Right lobe of liver (tissue), 6 donors: ENCODE data around the gene OBSCN. TPM values are rescaled to one million over a fixed set of nuclear protein-coding genes. Genes with fewer than 3 reads are reported as not detected.

ENCODE experiments used
- ATAC-seq, 4 donors: fragments of 200-7000 bp; cut with Tn5 transposase; one replicate each; pipeline ENCODE4 v1.9.1; 2020; ENCODE audit warnings: mild to moderate bottlenecking in 4 of 4, moderate library complexity in 4 of 4
- DNase-seq, 3 donors: peaks; one replicate each; pipeline ENCODE4 v3.0.0-alpha.2; 2020
- H3K27ac ChIP-seq, 3 donors: fragments of 200-600 bp; one replicate each; pipeline ENCODE4 v1.8.0; 2022
- H3K27me3 ChIP-seq, 2 donors: fragments of 200-600 bp; one replicate each; pipeline ENCODE4 v1.8.0; 2022
- H3K36me3 ChIP-seq, 4 donors: fragments of 200-600 bp; sonication (generic) in 1 of 4; one replicate each; pipeline versions ENCODE4 v1.5.1 to v1.8.0; 2017 to 2022; ENCODE audit warnings: control low read depth in 1 of 4
- H3K4me1 ChIP-seq, 4 donors: fragments of 200-600 bp; sonication (generic) in 1 of 4; one replicate each; pipeline versions ENCODE4 v1.5.1 to v1.8.0; 2017 to 2022; ENCODE audit warnings: control low read depth in 1 of 4
- H3K4me3 ChIP-seq, 3 donors: fragments of 200-600 bp; one replicate each; pipeline ENCODE4 v1.8.0; 2022
- H3K9me3 ChIP-seq, 4 donors: fragments of 200-600 bp; sonication (generic) in 1 of 4; one replicate each; pipeline versions ENCODE4 v1.5.1 to v1.8.0; 2017 to 2022; ENCODE audit warnings: control low read depth in 1 of 4
- CTCF ChIP-seq, 4 donors: fragments of 200-600 bp in 3 of 4; fragments of 450-650 bp in 1 of 4; IDR thresholded peaks; one replicate each; pipeline versions ENCODE4 v1.5.1 to v1.8.0; 2016 to 2022; ENCODE audit warnings: antibody characterized with exemption in 4 of 4, mild to moderate bottlenecking in 2 of 4
- POLR2A ChIP-seq: fragments of 450-650 bp; IDR thresholded peaks from one replicate; pipeline ENCODE4 v1.6.1; 2017; ENCODE audit warnings: antibody characterized with exemption, mild to moderate bottlenecking
- WGBS: methylation state at CpG from one replicate; pipeline ENCODE4 v1.1.6; 2018; ENCODE audit warnings: low coverage, low lambda C conversion rate; ENCODE audit not compliant: insufficient coverage; ENCODE audit errors: missing lambda C conversion rate; 5-methylcytosine and 5-hydroxymethylcytosine counted together
- intact Hi-C, 2 donors: fragments of 100-400 bp; cut with DNase I; formaldehyde crosslinking; loops; one replicate each; pipeline versions ENCODE4 v1.11.2 to v1.14.1; 2022
- total RNA-seq, 6 experiments: library from RNA; depleted of rRNA in 2 of 6; stranded (reverse); fragments of >200 nt in 2 of 6; fragmentation: NEBNext Ultra II Directional in 3 of 6; extraction: Animal tissue kit (Norgen Biotek cat#: 25700) in 3 of 6; gene quantifications; one replicate each; pipeline versions ENCODE4 v1.1.0 to v1.2.4, GENCODE V29; 2016 to 2023
- donor health status: DM: no; HTN: yes; CAD: no.
- donor health status: DM: no; HTN: no; CAD: no.
- donor health status: DM: no; HTN: no; CAD: no.
- donor health status: DM: no; HTN: yes; CAD: no.
- donor health status: DM: no; HTN: yes; CAD: no.

The OBSCN gene
- total RNA-seq, 6 experiments from 2014 or later, result 0.43 to 3.5 (median 2.0) TPM

DNA sequence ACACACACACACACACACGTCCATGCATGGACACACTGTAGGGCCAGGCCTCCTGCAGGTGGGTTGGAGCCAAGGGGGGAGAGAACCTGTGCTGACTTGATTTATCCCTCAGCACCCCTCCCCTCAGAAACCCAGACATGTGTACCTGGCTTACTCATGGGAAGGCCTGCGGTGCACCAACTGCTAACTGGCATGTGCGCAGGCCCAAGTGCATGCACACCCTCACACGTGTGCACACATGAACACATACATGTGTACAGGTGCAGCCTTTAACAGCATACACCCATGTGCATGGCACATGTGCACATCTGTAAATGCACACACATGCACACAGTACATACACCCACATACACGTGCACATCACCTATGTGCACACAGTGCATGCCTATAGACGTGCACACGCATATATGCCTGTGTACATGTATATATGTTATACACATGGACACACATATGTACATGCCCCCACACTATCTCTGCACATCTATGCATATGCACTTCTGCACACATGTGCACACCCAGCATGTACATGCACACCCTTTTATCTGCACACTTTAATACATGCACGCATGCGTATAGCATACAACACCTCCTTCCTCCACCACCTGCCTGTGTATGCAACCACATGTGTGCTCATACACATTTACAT, 131.3 kb downstream of the OBSCN start:
- Histone ChIP-seq H3K4me1 (no peaks in the 10 kb centered on the region), H3K27ac (no peak overlapping the region), H3K4me3 (no peak overlapping the region), H3K36me3 (no peaks in the 10 kb centered on the region), H3K27me3 (no peaks in the 10 kb centered on the region), H3K9me3 (no peaks in the 10 kb centered on the region)
- WGBS, result 79% methylated on average over 4 of the region's 9 CpGs
- TF ChIP-seq POLR2A (no peak), CTCF (IDR thresholded peaks at IDR 0.05) (no peak)
- intact Hi-C loops, result no loop called here
- peak in 1 of 3 donors; percentile 3 for DNase-seq
- ATAC-seq, result no peak

GRCh38 chr1:228339766-228340685, 132.2 kb downstream of the OBSCN start:
- DNase-seq (peak; percentile 16 to 51 (median 39)), ATAC-seq (no peak)
- intact Hi-C loops, result no loop called here
- no peaks in the 10 kb centered on the region for H3K4me1 ChIP-seq
- no peaks in the 10 kb centered on the region for H3K9me3 ChIP-seq
- no peak overlapping the region for H3K4me3 ChIP-seq
- H3K36me3 ChIP-seq, result no peaks in the 10 kb centered on the region
- H3K27ac ChIP-seq, result no peak overlapping the region
- H3K27me3 ChIP-seq, result no peaks in the 10 kb centered on the region
- WGBS, result 72% methylated on average over 3 of the region's 24 CpGs
- TF ChIP-seq POLR2A (no peak), CTCF (IDR thresholded peaks at IDR 0.05) (no peak)

GRCh38 chr1:228340686-228341449, 133.0 kb downstream of the OBSCN start:
- H3K27me3 ChIP-seq, result no peaks in the 10 kb centered on the region
- no peak overlapping the region for H3K27ac ChIP-seq
- 72% methylated on average over 2 of the region's 39 CpGs for WGBS
- ATAC-seq, result no peak
- DNase-seq, result peak; percentile 16 to 50 (median 35)
- intact Hi-C loops, result no loop called here
- no peaks in the 10 kb centered on the region for H3K36me3 ChIP-seq
- TF ChIP-seq CTCF (IDR thresholded peaks at IDR 0.05) (peak in 1 of 4 donors; percentile 6), POLR2A (no peak)
- H3K4me3 ChIP-seq, result no peak overlapping the region
- no peaks in the 10 kb centered on the region for H3K4me1 ChIP-seq
- no peaks in the 10 kb centered on the region for H3K9me3 ChIP-seq

GRCh38 chr1:228341450-228341813, 133.6 kb downstream of the OBSCN start:
- ATAC-seq, result no peak
- H3K4me1 ChIP-seq, result no peaks in the 10 kb centered on the region
- no peak overlapping the region for H3K4me3 ChIP-seq
- H3K36me3 ChIP-seq, result no peaks in the 10 kb centered on the region
- no peak for TF ChIP-seq CTCF (IDR thresholded peaks at IDR 0.05)
- no peak for TF ChIP-seq POLR2A
- peak in 2 of 3 donors; percentile 38 to 50 for DNase-seq
- no peaks in the 10 kb centered on the region for H3K27me3 ChIP-seq
- no peak overlapping the region for H3K27ac ChIP-seq
- no peaks in the 10 kb centered on the region for H3K9me3 ChIP-seq
- intact Hi-C loops, result no loop called here
- WGBS, result no CpG with 5 or more reads among the region's 17 CpGs
